Endothelial cell of umbilical vein (primary cell): Measurements from ENCODE around the gene THEMIS.

ENCODE experiments used
- EZH2 ChIP-seq: IDR thresholded peaks from 2 replicates; pipeline ENCODE4 v1.6.1; 2012; ENCODE audit warnings: borderline replicate concordance, low read depth, mild to moderate bottlenecking, moderate library complexity, low read length, inconsistent platforms; ENCODE audit not compliant: severe bottlenecking
- FOS ChIP-seq: IDR thresholded peaks from 2 replicates; pipeline ENCODE4 v1.6.1; 2011; ENCODE audit warnings: mild to moderate bottlenecking, low read length, moderate library complexity, borderline replicate concordance; ENCODE audit not compliant: insufficient read depth
- JUN ChIP-seq: IDR thresholded peaks from 2 replicates; pipeline ENCODE4 v1.6.1; 2011; ENCODE audit warnings: borderline replicate concordance, low read depth; ENCODE audit not compliant: insufficient read length, insufficient read depth
- MYC ChIP-seq: IDR thresholded peaks from one replicate; pipeline ENCODE4 v1.6.1; 2011; ENCODE audit warnings: mild to moderate bottlenecking, low read depth, low read length
- POLR2A ChIP-seq: IDR thresholded peaks from 2 replicates; pipeline ENCODE4 v1.6.1; 2012; ENCODE audit warnings: low read depth, mild to moderate bottlenecking, control low read depth, low read length
- POLR2AphosphoS5 ChIP-seq: IDR thresholded peaks from 2 replicates; pipeline ENCODE4 v1.6.1; 2012; ENCODE audit warnings: low read depth, mild to moderate bottlenecking, control low read depth, low read length, moderate library complexity; ENCODE audit not compliant: insufficient read depth
- TF ChIP-seq, protein P1 (sequence below), 2 donors: IDR thresholded peaks; 1 replicate in 1 of 2; 2 replicates in 1 of 2; pipeline ENCODE4 v1.5.1; 2011; ENCODE audit warnings: low read length in 2 of 2, mild to moderate bottlenecking in 2 of 2, moderate library complexity in 2 of 2, control low read depth in 1 of 2, inconsistent platforms in 1 of 2, low read depth in 1 of 2; ENCODE audit not compliant: insufficient read depth in 1 of 2; ENCODE audit errors: extremely low read depth in 1 of 2

GRCh38 chr6:127784468-127784867, 116.4 kb downstream of the THEMIS start:
- TF ChIP-seq, protein P1, sequence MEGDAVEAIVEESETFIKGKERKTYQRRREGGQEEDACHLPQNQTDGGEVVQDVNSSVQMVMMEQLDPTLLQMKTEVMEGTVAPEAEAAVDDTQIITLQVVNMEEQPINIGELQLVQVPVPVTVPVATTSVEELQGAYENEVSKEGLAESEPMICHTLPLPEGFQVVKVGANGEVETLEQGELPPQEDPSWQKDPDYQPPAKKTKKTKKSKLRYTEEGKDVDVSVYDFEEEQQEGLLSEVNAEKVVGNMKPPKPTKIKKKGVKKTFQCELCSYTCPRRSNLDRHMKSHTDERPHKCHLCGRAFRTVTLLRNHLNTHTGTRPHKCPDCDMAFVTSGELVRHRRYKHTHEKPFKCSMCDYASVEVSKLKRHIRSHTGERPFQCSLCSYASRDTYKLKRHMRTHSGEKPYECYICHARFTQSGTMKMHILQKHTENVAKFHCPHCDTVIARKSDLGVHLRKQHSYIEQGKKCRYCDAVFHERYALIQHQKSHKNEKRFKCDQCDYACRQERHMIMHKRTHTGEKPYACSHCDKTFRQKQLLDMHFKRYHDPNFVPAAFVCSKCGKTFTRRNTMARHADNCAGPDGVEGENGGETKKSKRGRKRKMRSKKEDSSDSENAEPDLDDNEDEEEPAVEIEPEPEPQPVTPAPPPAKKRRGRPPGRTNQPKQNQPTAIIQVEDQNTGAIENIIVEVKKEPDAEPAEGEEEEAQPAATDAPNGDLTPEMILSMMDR (IDR thresholded peaks at IDR 0.05; ENCODE audit: extremely low read depth in 1 of 2, insufficient read depth in 1 of 2, low read depth in 1 of 2, low read length in 2 of 2) = no peak
- no peak for TF ChIP-seq POLR2A
- TF ChIP-seq EZH2 = no peak
- no peak for TF ChIP-seq JUN
- no peak for TF ChIP-seq POLR2AphosphoS5
- no peak for TF ChIP-seq MYC
- TF ChIP-seq FOS = no peak
